Measurements from ENCODE around the gene NCLN.
"Not testable (repeated sequence)": the region's sequence is repeated elsewhere in the genome, so short reads cannot be mapped to it uniquely, and the experiment has no call there.

The NCLN gene

DNA sequence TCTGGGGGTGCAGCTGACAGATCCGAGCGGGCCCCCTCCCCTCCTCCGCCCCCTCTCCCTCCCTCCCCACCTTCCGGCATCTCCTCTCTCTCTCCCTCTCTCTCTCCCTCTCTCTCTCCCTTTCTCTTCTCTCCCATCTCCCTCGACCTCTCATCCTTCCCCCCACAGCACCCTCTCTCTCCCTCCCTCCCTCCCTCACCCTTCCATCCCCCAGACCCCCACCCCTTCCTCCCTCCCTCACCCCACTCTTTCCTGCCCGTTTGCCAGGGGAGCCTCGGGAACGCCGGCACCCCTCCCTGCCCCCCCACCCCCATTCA lies 39.4 kb downstream of the NCLN start:
- no peak for DNase-seq (ENCODE audit: low read depth)

DNA sequence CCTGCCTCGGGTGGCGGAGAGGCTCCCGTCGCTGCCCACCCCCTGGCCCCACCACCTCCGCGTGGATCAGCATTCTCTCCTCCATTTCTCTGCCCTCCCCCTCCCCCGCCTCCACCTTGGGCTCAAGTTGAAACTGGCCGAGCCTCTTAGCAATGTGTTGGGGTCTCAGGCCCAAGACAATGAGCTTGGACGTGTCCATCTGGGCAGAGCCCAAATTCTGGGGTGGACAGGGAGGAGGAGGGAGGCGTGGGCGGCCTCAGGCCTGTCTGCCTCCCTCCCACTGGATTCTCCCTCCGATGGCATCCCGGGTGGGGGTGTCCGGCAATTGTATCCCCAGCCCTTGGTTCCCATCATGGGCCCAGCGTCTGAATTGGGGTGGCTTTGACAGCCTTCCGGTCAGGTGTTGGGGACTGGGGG lies 40.0 kb downstream of the NCLN start:
- no peak for DNase-seq (ENCODE audit: low read depth)

DNA sequence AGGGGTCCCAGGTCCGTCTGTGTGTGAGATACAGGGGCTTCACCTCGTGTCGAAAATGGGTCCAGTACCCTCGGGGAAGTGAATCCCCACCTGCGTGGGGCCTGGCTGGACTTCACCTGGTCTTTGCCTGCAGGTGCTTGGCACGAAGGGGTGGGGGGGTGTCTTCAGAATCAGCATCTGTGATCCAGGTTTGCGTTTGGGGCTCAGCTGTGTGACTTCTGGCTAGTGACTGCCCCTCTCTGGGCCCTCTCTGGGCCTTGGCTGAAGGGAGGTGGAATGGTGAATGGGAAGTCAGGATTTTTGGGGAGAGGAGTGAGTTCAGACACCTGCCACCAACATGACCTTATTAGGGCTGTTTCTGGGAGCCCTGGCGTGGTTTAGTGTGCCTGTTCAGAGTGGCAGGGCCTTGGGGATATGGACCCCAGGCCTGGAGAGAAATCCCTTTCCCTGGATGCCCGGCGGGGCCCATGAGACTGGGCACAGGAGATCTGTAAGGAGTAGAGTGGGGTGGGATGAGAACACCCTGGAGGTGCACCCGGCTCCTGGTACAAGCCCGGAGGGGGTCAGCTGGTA lies 41.4 kb downstream of the NCLN start:
- no peak for DNase-seq (ENCODE audit: low read depth)

DNA sequence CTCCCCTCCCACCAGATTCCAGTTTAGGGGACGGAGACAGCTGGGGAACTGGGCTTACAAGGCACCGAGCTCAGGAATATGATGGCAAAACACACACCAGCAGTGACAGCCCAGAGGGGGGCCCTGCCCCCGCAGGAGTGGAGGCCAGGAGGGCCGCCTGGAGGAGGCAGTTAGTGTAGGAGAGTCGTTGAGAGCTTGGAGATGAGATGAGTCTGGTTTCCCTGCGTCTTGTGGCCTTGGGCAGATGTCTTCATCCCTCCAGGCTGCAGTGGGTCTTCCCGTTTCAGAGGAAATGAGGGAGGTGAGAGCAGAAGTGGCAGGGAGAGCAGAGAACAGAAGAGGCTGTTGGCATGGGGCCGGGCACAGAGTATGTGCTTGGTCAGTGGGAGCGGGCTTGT lies 43.6 kb downstream of the NCLN start:
- no peak for DNase-seq (ENCODE audit: low read depth)

DNA sequence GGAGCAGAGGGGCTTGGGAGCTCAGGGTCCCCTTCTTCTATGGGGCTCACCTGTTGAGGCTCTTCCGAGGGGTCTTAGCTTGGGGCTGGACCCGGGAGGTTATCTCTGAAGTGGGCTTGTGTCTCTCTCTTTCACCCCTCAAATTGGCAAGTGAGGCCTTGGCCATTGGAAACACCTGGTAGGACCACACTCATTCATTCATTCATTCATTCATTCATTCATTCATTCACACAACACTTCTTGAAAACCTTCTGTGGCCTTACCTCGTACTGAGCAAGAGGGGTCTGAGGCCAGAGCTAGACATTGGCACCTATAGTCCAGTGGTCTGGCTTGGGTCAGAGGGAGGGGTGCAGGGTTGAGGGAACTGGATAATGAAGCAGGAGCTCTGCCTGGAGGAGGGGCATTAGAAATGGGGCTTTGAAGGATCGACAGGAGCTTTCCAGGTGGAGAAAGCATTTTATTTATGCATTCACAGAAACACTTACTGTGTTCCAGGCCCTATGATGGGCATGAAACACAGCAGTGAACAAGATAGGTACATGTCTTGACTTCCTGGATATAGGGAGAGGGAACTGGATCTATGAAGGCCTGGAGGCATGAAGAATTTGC lies 44.3 kb downstream of the NCLN start:
- no peak for DNase-seq (ENCODE audit: low read depth)

DNA sequence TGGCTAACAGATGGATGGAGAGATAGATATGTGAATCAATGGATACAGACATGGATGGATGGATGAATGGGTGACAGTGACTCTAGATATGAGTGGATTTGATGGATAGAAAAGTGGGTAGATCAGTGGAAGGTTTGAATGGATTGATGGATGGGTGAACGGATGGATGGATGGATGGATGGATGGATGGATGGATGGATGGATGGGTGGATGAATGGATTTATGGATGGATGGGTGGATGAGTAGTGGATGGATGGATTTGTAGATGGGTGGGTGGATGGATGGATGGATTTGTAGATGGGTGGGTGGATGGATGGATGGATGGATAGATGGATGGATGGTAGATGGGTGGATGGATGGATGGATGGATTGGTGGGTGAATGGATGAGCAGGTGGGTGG lies 45.6 kb downstream of the NCLN start:
- no peak for DNase-seq (ENCODE audit: low read depth)

DNA sequence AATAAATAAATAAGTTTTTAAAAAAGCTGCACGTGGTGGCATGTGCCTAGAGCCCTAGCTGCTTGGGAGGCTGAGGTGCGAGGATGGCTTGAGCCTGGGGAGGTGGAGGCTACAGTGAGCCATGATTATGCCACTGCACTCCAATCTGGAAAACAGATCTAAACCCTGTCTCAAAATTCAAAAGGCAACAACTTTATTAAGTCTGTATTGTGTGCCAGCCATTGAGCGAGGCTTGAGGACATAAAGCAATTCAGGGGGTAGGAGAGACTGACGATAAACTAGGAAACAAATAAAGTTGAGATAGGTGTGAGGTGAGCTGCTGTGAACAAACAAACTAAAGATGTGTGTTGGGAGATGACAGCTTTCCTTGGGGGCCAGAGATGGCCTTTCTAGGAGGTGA lies 47.4 kb downstream of the NCLN start:
- no peak for DNase-seq (ENCODE audit: low read depth)

DNA sequence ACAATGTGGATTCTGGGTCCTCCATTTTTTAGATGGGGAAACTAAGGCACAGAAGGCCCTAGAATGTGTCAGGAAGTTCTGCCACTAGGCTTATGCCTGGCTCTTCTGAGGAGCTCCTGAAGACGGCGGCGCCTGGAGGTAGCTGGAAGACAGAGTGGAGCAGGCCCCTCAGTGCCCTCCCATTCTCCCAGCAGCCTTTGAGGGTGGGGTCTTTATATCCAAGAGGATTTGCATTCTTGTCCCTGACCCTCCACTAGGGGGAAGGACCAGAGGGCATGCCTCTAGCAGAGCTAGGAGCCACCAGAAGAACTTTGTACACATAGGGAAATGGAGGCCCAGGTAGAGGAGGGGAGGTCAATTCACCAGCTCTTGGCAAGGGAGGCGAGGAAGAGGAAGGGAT lies 48.1 kb downstream of the NCLN start:
- no peak for DNase-seq (ENCODE audit: low read depth)

DNA sequence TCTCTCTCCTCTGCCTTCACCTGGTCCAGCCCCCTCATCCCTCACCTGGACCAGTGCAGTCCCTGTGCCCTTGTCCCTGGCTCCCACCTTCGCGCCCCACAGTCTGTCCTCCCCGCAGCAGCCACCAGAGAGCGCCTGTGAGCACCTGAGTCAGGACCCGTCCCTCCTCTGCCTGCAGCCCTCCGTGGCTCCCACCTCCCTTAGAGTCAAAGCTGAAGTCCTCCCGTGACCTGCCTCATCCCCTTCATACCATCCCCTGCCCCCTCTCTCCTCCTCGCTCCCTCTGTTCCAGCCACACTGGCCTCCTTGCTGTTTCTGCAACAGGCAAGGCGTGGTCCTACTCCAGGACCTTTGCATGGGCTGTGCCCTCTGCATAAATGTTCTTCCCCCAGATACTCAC lies 49.1 kb downstream of the NCLN start:
- DNase-seq (ENCODE audit: low read depth), result no peak

DNA sequence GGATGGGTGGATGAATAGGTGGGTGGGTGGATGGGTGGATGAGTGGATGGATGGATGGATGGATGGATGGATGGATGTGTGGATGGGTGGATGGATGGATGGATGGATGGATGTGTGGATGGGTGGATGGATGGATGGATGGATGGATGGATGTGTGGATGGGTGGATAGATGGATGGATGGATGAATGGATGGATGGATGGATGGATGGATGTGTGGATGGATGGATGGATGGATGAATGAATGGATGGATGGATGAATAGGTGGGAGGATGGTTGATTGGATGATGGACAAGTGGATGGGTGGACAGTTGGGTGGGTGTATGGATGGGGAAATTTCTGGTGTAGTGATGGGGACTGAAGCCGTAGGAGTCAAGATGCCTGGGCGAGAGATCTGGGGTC lies 49.9 kb downstream of the NCLN start:
- DNase-seq (ENCODE audit: low read depth), result not testable (repeated sequence)

DNA sequence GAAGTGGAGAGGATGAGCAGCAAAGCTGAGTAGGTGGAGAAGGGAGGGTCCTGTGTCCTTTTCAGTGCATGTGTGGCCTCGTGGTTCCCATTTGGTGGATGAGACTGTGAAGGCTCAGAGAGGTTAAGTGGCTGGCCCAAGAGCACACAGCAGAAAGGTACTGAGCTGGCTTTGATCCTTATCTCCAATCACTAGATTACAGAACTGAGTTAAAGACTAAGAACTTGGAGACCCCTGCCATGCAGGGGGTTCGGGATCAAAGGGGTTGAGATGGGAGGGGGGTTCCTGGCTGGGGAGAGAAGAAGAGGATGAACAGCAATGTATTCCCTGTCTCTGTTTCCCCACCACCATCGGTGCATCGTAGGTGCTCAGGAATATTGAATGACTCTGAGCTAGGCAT lies 50.5 kb downstream of the NCLN start:
- DNase-seq (ENCODE audit: low read depth), result no peak

DNA sequence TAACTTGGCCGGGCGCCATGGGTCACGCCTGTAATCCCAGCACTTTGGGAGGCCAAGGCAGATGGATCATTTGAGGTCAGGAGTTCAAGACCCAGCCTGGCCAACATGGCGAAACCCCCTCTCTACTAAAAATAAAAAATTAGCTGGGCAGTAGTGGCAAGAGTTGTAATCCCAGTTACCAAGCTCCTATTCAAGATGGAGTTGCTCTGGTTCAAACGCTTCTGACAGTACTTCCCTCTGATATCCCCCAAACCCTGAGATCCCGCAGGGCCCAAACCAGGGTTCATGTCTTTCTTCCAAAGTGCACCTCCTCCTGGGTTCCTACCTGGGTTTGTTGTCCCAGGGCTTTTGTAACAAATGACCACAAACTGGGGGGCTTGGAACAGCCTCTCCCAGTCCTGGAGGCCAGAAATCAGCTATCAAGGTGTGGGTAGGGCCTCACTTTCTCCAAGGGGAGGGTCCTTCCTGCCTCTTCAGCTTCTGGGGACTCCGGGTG lies 52.4 kb downstream of the NCLN start:
- no peak for DNase-seq (ENCODE audit: low read depth)

DNA sequence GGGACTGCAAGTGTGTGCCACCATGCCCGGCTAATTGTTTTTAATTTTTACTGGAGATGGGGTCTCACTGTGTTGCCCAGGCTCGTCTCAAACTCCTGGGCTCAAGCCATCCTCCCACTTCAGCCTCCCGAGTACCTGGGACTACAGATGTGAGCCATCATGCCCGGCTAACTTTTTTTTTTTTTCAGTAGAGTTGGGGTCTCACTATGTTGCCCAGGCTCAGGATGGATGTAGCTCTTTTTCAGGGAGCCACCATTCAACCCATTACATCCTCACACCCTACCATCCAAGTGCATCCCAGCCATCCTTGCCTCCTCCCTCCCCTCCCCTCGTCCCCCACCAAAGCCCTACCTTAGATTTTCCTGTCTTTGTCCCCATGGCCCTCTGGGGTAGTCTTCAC lies 53.6 kb downstream of the NCLN start:
- DNase-seq (ENCODE audit: low read depth), result no peak

DNA sequence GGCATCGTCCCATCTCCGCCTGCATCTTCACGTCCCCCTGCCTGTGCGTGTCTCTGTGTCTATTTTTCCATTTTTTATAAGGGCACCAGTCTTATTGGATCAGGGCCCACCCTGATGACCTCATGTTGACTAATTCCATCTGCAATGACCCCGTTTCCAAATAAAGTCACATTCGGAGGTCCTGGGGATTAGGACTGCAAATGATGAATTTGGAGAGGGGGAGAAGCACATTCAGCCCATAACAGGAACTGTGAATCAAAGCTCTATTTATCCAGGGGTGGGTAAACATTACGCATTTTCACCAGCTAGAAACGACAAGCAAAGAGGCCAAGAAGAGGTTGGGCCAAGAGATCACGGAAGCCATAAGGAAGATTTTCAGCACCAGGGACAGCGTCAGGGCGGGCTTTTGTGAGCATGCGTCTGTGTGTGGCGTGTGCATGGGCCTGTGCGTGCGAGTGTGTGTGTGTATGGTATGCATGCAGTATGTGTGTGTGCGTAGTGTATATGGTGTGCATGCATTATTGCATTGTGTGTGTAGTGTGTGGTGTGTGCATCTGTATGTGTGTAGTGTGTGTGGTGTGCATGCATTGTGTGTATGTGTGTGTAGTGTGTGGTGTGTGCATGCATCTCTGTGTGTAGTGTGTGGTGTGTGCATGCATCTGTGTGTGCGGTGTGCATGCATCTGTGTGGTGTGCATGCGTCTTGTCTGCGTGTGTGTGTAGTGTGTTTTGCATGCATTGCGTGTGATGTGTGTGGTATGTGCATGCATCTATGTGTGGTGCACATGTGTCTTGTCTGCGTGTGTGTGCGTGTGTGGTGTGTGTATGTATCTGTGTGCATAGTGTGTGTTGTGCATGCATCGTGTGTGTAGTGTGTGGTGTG lies 58.3 kb downstream of the NCLN start:
- DNase-seq (ENCODE audit: low read depth), result peak; percentile 12

DNA sequence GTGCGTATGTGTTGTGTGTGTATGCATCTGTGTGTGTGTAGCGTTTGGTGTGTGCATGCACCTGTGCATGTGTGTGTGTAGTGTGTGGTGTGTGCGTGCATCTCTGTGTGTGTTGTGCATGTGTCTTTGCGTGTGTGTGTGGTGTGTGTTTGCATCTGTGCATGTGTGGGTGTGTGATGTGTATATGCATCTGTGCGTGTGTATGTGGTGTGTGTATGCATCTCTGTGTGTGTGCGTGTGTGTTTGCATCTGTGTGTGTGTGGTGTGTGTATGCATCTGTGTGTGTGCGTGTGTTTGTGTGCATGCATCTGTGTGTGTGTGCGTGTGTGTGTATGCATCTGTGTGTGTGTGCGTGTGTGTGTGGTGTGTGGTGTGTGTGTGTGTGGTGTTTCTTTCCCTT lies 59.3 kb downstream of the NCLN start:
- no peak for DNase-seq (ENCODE audit: low read depth)

DNA sequence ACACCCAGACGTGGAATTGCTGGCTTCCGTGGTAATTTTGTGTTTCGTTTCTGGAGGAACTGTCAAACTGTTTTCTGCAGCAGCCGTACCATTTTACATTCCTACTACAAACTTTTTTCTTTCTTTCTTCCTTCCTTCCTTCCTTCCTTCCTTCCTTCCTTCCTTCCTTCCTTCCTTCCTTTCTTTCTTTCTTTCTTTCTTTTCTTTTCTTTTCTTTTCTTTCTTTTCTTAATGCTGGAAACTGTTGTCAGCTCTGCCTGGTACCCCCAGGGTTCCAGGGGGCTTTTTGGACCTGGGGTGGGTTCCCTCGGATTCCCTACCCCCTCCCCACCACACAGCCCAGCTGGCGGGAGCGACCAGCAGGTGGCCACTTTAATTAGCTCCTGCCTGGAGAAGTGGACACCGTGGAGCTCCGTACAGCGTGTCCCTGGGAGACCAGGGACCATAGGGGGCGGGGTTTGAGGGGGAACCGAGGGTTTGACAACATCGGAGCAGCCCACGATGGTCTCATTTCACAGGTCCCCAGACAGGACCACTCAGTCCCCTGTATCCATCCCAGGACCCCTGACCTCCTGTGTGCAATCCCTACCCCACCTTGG lies 63.1 kb downstream of the NCLN start:
- DNase-seq (ENCODE audit: low read depth), result no peak

DNA sequence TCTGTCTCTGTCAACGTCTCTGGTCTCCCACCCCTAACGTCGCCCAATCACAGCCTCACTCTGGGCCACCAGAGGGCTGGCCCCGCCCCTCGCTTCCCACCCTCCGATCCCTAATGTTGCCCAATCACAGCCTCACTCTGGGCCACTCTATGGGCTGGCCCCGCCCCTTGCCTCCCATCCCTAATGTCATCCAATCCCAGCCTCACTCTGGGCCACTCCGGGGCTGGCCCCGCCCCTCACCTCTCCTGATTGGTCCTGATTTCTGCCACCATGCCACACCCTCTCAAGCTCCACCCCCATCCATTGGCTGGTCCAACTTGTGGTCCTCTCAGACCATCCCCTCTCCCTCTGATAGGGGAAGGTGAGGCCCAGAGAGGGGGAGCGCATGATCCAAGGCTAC lies 63.7 kb downstream of the NCLN start:
- DNase-seq (ENCODE audit: low read depth), result no peak

DNA sequence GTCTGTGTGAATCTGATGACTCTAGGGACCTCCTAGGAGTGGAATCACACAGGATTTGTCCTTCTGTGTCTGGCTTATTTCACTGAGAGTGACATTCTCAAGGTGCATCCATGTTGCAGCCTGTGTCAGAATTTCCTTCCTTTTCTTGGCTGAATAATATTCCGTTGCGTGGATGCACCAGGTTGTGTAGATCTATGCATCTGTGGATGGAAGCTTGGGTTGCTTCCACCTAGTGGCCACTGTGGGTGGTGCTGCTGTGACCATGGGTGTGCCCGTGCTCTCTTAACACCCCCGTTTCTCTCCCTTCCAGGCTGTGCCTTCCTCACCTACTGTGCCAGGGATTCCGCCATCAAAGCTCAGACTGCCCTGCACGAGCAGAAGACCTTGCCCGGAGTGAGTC lies 64.9 kb downstream of the NCLN start:
- peak; percentile 22 for DNase-seq (ENCODE audit: low read depth)

DNA sequence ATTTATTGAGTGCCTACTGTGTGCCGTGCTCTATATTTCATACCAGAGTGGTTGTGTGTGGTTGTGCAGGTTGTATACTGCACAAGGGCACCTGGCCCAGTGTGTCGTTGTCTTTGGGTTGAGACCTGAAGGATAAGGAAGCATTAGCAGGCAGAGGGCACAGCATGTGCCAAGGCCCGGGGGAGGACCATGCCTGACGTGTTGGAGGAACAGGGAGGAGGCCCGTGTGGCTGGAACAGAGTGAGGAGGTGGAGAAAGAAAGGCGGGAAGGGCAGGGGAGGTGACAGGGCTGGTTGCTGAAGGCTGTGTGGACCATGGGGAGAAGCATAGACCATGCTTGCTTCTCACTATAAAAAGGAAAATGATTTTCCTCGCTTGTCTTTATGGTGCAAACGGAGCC lies 65.5 kb downstream of the NCLN start:
- DNase-seq (ENCODE audit: low read depth), result no peak

DNA sequence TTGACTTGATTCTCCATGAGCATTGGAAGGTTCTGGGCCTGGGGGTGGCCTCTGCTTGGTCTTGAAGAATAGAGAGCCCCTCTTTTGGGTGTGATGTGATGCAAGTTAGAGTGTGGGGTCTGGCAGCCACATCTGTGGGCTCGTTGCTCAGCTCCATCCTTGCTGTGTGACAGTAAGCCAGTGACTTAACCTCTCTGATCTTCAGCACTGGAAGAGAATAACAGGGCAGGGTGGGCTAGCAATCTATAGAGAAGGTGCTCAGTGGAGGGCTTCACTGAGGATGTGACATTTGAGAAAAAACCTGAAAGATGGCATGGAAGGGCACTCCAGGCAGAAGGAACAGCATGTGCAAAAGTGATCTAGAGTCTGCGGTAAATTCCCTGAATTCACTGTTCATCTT lies 66.9 kb downstream of the NCLN start:
- DNase-seq (ENCODE audit: low read depth), result no peak

DNA sequence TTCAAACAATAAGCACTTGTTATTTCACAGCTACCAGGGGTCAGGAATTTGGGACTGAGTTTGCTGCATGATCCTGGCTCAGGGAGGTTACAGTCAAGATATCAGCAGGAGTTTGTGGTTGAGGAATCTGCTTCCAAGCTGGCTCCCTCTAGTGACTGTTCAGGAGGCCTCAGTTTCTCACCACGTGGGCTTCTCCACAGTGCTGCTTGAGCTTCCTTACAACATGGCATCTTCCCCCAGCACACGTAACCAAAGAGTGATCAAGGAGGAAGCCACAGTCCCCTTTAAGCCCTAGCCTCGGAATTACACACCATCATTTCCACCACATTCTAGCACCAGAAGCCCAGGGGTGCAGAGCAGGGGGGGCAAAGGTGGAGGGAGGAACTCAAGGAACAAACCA lies 67.5 kb downstream of the NCLN start:
- no peak for DNase-seq (ENCODE audit: low read depth)

DNA sequence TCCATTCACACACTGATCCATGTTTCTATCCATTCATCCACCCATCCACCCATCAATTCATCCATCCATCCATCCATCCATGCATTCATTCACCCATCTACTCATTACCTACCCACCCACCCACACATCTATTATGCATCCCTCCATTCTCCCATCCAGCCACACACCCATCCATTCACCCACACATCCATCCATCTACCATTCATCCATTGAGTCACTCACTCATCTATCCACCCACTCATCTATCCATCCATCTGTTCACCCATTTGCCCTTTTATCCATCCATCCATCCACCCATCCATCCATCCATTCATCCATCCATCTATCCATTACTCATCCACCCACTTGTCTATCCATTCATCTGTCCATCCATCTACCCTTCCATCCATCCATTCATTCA lies 68.8 kb downstream of the NCLN start:
- no peak for DNase-seq (ENCODE audit: low read depth)

DNA sequence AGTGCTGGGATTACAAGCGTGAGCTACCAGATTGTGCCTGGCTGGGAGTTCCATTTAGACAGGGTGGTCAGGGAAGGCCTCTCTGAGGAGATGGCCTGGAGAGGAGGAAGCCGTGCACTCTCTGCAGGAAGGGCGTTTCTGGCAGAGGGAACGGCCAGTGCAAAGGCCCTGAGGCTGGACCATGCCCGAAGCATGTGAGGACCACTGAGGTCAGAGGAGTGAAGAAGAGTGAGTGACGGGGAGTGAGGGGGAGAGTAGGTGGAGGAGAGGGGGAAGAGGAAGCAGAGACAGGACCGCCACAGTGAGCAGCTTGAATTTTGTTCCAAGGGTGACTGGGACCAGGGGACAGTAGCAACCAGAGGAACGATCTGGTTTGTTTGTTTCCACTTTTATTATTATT lies 71.3 kb downstream of the NCLN start:
- DNase-seq (ENCODE audit: low read depth), result no peak
